GM18520 (cell line): Measurements from ENCODE around the gene TOPAZ1.

ENCODE experiments used
- ATAC-seq: cut with Tn5 transposase; IDR thresholded peaks from one replicate; pipeline ENCODE4 v1.9.1; 2021; ENCODE audit not compliant: unreplicated experiment

Gene TOPAZ1

DNA sequence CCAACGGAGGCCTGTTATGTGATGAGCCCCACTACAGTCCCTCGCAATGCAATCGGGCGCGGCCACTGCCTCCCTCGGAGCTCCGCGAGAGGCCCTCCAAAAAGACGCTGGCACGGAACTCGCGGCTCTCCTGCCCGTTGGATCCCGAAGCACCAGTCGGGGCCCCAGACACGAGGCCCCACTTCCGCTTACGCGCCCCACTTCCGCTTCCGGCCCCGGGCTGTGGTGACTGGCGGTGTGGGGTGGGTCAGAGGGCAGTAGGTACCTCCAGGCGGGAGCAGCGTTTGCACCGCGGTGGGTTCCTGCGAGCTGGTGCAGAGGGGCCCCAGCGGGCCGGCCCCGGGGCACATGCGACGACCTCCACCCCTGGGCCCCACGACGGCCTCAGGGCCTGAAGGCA, at the start of gene TOPAZ1:
TSS of gene TOPAZ1 (plus strand) at position 181 of the 400 bp plus-strand sequence. CDS start at position 349, 168 bp downstream.
- ATAC-seq: no peak

- ATAC-seq: no peak
Measured at GRCh38 chr3:44198284-44199269, 43.1 kb upstream of the TOPAZ1 start.

DNA sequence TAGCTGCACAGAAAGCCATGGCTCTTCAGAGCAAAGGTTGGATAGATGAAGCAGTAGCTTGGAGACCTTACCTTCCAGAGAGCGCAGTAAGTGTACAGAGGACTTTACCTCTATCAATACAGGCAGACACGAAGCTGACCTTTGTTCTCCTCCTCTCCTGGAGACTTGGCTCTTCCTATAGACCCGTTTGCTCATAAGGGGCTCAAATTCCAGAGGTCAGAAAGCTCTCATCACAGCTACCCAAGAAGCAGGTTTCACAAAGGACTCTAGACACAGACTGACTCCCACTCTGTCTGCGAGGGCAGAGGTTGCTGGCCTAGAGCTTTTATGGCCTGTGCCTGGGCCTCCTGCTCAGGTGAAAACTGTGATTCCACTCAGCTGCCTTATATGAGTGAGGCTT, 35.4 kb upstream of the TOPAZ1 start:
- ATAC-seq: no peak

DNA sequence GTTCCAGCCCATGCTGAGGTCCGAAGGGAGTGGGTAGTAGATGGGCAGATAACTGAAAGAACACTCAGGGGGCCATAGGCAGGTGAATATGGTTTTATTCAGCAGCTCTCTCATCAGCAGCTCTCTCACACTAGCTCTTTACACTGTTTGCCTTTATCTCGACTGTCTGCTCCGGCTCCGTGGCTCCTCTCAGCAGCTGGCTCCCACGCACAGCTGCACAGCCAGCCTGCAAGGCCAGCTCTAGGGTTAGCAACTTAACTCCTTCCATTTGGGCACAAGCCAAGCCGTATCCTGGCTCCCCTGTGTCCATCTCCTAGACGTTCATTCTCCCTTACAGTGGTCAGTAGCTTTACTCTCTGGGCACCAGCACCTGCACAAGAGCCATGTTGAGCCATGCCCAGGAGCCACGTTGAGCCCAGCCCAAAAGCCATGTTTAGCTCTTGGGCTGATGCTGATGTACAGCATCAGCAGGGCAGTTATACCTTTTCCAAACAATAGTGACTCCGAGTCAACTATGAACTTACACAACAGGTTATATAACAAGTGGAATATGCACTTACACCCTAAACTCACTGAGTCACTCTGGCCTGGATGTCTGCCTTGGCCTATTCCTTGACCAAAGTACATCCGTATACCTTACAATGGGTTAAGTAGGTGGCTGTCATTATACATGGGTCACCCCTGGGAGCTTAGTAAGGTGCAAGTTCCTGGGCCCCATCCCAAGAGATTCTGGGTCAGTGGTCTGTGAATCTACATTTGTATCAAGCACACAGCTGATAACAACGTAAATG, 34.6 kb upstream of the TOPAZ1 start:
- no peak for ATAC-seq

GRCh38 chr3:44208086-44208485, 33.6 kb upstream of the TOPAZ1 start:
- no peak for ATAC-seq

DNA sequence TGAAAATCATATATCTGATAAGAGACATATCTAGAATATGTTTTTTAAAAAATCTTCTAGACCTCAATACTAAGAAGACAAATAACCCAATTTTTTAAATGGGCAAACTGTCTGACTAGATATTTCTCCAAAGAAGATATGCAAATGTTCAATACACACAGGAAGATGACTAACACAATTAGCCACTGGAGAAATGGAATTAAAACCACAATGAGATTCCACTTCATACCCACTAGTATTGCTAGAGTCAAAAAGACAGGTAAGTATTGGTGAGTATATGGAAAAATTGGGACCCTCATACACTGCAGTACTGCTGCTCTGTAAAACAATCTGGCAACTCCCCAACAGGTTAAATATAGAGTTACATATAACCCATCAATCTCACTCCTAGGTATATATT, 33.1 kb upstream of the TOPAZ1 start:
- ATAC-seq: no peak

GRCh38 chr3:44210967-44211366, 30.7 kb upstream of the TOPAZ1 start:
- ATAC-seq: no peak

DNA sequence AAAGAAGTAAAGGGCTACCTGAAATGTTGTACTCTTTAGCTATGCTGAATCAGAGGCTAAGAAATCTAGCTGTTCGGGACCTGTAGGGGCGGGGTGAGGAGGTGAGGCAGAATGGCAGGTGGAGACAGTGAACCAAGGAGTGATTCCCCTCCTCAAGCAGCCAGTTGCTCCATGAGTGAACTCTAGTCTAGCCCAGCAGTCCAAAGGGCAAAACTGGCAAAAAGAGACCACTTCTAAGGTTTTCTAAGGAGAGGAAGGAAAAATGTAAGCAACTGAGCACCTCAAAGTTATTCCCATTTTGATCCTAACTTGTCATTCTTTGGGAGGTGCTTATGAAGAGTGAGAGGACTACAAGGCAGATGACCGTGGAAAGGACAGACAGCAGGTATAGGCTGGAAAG, 19.3 kb upstream of the TOPAZ1 start:
- no peak for ATAC-seq

DNA sequence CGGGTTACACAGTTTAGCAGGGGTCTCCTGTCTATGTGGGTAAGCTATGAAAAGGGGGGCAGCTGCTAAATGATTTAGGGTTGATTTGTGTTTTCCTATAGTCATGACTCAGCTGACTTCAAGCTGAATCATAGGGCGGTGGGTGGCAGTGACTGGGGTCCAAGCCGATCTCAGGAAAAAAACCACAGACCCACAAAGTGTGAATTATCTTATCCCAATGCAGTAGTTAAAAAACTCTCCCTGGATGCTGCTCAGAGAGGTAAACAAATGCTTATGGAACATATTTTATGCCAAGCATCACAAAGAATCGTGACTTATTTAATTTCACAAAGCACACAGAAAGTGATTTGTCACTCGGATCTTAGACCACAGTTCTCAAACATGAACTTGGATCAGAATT, 18.4 kb upstream of the TOPAZ1 start:
- ATAC-seq: no peak

GRCh38 chr3:44224131-44224530, 17.6 kb upstream of the TOPAZ1 start:
- no peak for ATAC-seq

- ATAC-seq: no peak
Measured at GRCh38 chr3:44226573-44226972, 15.1 kb upstream of the TOPAZ1 start.

DNA sequence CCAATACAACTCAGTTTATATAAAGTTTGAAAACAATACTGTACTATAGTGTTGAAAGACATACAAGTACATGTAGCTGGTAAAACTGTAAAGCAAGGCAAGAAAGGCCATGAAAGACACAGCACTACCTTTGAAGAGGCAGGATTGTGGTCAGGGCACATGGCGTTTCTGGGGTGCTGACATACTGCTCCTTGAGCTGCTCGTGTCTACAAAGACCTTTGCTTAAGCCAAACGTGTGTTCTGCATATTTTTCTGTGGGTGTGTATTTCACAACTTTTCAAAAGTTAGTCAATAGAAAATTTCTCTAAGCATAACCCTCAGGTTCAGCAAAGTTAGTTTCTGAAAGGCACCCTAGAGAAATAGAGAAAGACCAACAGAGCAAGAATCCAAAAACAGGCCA, 14.1 kb upstream of the TOPAZ1 start:
- no peak for ATAC-seq

GRCh38 chr3:44228900-44229299, 12.8 kb upstream of the TOPAZ1 start:
- ATAC-seq: no peak

- no peak for ATAC-seq
Measured at GRCh38 chr3:44232407-44232806, 9.3 kb upstream of the TOPAZ1 start.

DNA sequence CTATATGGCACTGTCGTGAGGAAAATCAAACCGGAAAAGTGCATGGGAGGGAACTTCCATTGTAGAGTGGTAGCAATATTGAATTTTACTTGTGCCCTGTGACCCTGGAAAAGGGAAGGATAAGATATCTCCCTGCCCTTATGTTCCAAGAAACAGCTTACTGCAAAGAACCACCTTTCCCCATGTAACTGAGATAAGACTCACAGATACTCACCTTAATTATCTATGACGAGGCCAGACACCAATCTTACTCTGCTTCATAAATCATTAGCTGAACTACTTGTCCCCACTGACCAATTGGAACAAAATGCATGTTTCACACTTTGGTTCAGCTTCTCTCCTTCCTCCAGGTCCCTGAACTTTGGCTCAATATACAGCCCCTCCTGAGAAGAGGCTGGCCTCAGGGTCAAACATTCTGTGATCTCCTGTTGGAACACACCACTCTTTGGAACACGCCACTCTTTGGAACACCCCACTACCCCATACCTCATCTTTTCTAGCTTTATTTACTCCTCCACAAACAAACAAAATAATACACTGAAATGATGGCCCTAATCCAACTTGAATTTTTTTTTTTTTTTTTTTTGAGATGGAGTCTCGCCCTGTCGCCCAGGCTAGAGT, 6.9 kb upstream of the TOPAZ1 start:
- no peak for ATAC-seq

DNA sequence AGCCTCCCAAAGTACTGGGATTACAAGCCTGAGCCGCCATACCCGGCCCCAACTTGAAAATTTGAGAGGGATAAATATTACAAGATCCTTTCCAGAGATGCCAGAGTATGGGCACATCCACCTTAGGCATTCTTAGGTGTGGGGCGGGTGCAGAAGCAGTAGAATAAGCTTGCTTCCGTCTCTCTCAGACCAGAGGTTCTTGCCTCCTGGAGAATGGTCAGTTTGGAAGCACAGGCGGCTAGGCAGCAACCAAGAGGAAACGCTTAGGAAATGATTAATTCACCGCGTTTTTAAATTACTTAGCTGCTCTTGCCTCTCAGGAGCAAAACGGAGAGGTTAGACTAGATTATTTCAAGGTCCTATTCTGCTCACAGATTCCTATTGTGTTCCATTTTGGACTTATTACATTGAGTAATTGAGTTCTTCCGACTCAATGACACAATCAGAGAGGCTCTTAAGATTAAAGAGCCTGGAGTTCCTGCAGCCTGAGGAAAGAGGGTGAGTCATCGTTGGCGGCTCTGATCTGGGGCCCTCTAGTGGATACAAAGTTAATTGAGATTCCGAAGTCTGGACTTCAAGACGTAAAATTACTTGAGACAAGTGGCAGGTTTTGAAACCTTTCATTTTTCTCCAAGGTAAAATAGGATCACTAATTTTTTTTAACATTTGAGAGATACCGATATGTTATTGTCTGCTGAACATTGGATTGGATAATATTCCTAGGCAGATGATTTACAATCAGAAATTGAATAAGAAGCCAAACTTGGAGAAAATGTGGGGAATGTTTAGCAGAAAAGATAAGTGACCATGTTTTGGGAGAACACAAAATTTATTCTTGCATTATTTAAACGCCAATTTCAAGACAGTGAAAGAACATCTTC, 5.8 kb upstream of the TOPAZ1 start:
- ATAC-seq: no peak

- ATAC-seq: no peak
Measured at GRCh38 chr3:44236485-44236908, 5.2 kb upstream of the TOPAZ1 start.

DNA sequence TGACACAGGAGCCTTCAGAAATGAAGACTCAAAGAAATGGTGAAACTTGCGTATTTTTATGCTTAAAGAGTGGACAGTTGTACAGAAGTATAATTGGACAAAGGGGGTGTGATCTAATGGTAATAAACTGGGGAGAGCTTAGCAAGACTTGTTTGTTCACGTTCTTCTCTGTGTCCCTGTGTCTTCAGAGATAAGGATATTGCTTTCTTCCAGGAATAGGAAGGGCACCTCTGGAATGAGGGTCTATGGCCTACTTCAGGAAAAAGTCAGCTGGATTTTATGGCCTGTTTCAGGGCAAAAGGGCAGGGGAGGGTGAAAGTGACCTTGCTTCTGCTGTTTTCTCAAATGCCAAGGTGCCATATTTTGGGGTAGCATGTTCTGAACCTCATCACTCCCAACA, 4.5 kb upstream of the TOPAZ1 start:
- ATAC-seq: no peak

GRCh38 chr3:44237665-44238064, 4.0 kb upstream of the TOPAZ1 start:
- ATAC-seq: no peak

- ATAC-seq: no peak
Measured at GRCh38 chr3:44238889-44239288, 2.8 kb upstream of the TOPAZ1 start.
